ENCODE data around the gene CHMP4B.

The CHMP4B gene

DNA sequence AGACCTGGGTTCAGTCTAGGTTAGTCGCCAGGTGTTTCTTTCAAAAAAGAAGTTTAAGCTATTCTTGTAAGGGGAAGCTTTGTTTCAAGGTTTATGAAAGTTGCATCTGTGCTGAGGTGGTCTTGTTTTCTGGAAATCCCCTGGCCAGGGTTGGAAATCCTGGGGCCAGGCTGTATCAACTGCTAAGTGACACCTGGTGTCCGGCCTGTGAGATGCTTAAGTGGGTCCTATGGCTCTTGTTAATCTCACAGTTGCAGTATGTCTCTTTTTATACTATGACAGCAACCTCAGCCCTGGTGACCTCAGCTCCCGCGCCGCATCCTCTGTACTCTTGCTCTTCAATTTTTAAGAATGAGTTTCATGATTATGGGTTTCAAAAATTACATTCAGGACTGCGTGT is 72.0 kb downstream of the CHMP4B start:
- no peak overlapping the region for H3K4me3 ChIP-seq (ENCODE audit: low read length)
- peaks cover 10% of the 10 kb centered on the region for H3K9me3 ChIP-seq (ENCODE audit: insufficient read depth, low read depth, low read length)
- H3K36me3 ChIP-seq (ENCODE audit: insufficient read depth, low read length) = no peaks in the 10 kb centered on the region
- no peaks in the 10 kb centered on the region for H3K27me3 ChIP-seq (ENCODE audit: insufficient read depth, low read length)
- no peaks in the 10 kb centered on the region for H3K4me1 ChIP-seq (ENCODE audit: insufficient read depth, low read length)
- no peak overlapping the region for H3K9ac ChIP-seq (ENCODE audit: low read depth, low read length)
- WGBS = 89% methylated on average over 6 of the region's 6 CpGs
- H3K27ac ChIP-seq (ENCODE audit: low read depth, low read length) = no peak overlapping the region

GRCh38 chr20:33884633-33885032 is 73.5 kb downstream of the CHMP4B start:
- Histone ChIP-seq H3K4me3 (ENCODE audit: low read length) (no peak overlapping the region), H3K4me1 (ENCODE audit: insufficient read depth, low read length) (no peaks in the 10 kb centered on the region), H3K36me3 (ENCODE audit: insufficient read depth, low read length) (no peaks in the 10 kb centered on the region), H3K27ac (ENCODE audit: low read depth, low read length) (no peak overlapping the region), H3K27me3 (ENCODE audit: insufficient read depth, low read length) (no peaks in the 10 kb centered on the region), H3K9ac (ENCODE audit: low read depth, low read length) (no peak overlapping the region), H3K9me3 (ENCODE audit: insufficient read depth, low read depth, low read length) (no peaks in the 10 kb centered on the region)
- WGBS = 89% methylated on average over 2 of the region's 2 CpGs

- no peak overlapping the region for H3K27ac ChIP-seq (ENCODE audit: low read depth, low read length)
- H3K9ac ChIP-seq (ENCODE audit: low read depth, low read length) = no peak overlapping the region
- no peaks in the 10 kb centered on the region for H3K36me3 ChIP-seq (ENCODE audit: insufficient read depth, low read length)
- H3K27me3 ChIP-seq (ENCODE audit: insufficient read depth, low read length) = no peaks in the 10 kb centered on the region
- H3K4me3 ChIP-seq (ENCODE audit: low read length) = no peak overlapping the region
- no peaks in the 10 kb centered on the region for H3K4me1 ChIP-seq (ENCODE audit: insufficient read depth, low read length)
- no peaks in the 10 kb centered on the region for H3K9me3 ChIP-seq (ENCODE audit: insufficient read depth, low read depth, low read length)
These were observed 78.2 kb downstream of the CHMP4B start for GRCh38 chr20:33889312-33889711.

- Histone ChIP-seq H3K9ac (ENCODE audit: low read depth, low read length) (no peak overlapping the region), H3K27ac (ENCODE audit: low read depth, low read length) (no peak overlapping the region), H3K9me3 (ENCODE audit: insufficient read depth, low read depth, low read length) (no peaks in the 10 kb centered on the region), H3K4me3 (ENCODE audit: low read length) (no peak overlapping the region), H3K27me3 (ENCODE audit: insufficient read depth, low read length) (no peaks in the 10 kb centered on the region), H3K36me3 (ENCODE audit: insufficient read depth, low read length) (no peaks in the 10 kb centered on the region), H3K4me1 (ENCODE audit: insufficient read depth, low read length) (no peaks in the 10 kb centered on the region)
- WGBS = 100% methylated on average over 1 of the region's 1 CpG
These were observed 79.4 kb downstream of the CHMP4B start for GRCh38 chr20:33890557-33890956.

DNA sequence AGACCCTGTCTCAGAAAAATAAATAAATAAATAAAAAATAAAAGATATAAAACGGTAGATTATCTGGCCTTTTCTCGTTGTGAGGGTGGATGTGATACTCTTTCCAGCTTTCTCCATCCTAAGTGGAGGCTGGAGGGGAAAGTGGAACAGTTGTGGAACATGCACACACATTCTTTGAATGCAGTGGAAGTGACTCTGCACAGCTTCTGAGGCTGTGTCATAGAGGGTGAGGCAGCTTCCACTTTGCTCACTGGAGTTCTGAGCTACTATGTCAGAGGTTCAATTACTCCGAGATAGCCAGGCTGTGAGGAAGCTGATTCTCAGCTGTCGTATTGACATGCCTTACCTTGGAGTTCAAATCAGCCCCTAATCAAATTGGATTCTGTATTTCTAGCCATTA is 82.2 kb downstream of the CHMP4B start:
- no peaks in the 10 kb centered on the region for H3K4me1 ChIP-seq (ENCODE audit: insufficient read depth, low read length)
- no peak overlapping the region for H3K4me3 ChIP-seq (ENCODE audit: low read length)
- no peak overlapping the region for H3K27ac ChIP-seq (ENCODE audit: low read depth, low read length)
- H3K36me3 ChIP-seq (ENCODE audit: insufficient read depth, low read length) = no peaks in the 10 kb centered on the region
- WGBS = 87% methylated on average over 4 of the region's 4 CpGs
- H3K9ac ChIP-seq (ENCODE audit: low read depth, low read length) = no peak overlapping the region
- H3K27me3 ChIP-seq (ENCODE audit: insufficient read depth, low read length) = no peaks in the 10 kb centered on the region
- H3K9me3 ChIP-seq (ENCODE audit: insufficient read depth, low read depth, low read length) = no peaks in the 10 kb centered on the region

DNA sequence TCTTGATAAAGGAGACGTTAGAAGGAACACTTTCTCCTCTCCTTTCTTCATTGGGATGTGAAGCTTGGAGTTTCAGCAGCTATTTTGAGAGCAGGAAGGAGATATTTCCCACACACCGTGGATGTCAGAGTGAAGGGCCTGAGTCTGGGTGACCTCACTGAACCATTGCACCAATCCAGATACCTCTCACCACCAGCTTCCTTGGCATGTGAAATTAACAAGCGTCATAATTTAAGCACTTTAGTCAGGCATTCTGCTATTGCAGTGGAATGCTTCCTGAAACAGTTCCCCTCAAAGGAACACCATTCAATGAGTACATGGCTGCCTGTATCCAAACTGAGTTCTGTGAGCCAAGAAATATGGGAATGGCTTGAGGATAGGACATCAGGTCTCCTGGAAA is 83.7 kb downstream of the CHMP4B start:
- Histone ChIP-seq H3K4me1 (ENCODE audit: insufficient read depth, low read length) (no peaks in the 10 kb centered on the region), H3K9ac (ENCODE audit: low read depth, low read length) (no peak overlapping the region), H3K27me3 (ENCODE audit: insufficient read depth, low read length) (no peaks in the 10 kb centered on the region), H3K9me3 (ENCODE audit: insufficient read depth, low read depth, low read length) (no peaks in the 10 kb centered on the region), H3K4me3 (ENCODE audit: low read length) (no peak overlapping the region), H3K36me3 (ENCODE audit: insufficient read depth, low read length) (no peaks in the 10 kb centered on the region), H3K27ac (ENCODE audit: low read depth, low read length) (no peak overlapping the region)
- WGBS = 97% methylated on average over 3 of the region's 3 CpGs

- no peaks in the 10 kb centered on the region for H3K36me3 ChIP-seq (ENCODE audit: insufficient read depth, low read length)
- H3K27ac ChIP-seq (ENCODE audit: low read depth, low read length) = no peak overlapping the region
- no peaks in the 10 kb centered on the region for H3K27me3 ChIP-seq (ENCODE audit: insufficient read depth, low read length)
- no peaks in the 10 kb centered on the region for H3K4me1 ChIP-seq (ENCODE audit: insufficient read depth, low read length)
- H3K9me3 ChIP-seq (ENCODE audit: insufficient read depth, low read depth, low read length) = no peaks in the 10 kb centered on the region
- H3K9ac ChIP-seq (ENCODE audit: low read depth, low read length) = no peak overlapping the region
- 93% methylated on average over 4 of the region's 4 CpGs for WGBS
- H3K4me3 ChIP-seq (ENCODE audit: low read length) = no peak overlapping the region
These were observed 85.4 kb downstream of the CHMP4B start for GRCh38 chr20:33896509-33896908.

DNA sequence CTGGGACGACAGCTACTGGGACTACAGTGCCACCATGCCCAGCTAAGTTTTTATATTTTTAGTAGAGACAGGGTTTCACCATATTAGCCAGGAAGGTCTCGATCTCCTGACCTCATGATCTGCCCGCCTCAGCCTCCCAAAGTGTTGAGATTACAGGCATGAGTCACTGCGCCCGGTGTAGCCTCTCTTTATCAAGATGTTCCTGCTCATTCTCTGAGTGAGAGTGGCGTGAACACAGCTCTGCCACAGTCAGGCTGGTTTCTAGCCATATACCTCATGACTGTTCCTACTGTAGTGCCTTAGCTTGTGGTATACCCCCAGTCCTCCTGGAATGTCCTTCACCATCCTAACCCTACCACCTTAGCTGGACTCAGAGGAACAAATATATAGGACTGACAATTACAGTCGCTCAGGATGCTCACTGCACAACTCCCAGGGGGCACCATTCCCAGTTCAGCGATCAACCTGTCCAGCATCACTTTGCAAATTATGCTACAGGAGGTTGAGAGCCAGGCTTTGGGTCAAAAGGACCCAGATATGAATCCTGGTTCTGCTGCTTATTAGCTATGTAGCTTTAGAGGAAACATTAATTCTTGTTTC is 86.3 kb downstream of the CHMP4B start:
- 82% methylated on average over 8 of the region's 8 CpGs for WGBS
- no peaks in the 10 kb centered on the region for H3K36me3 ChIP-seq (ENCODE audit: insufficient read depth, low read length)
- no peak overlapping the region for H3K4me3 ChIP-seq (ENCODE audit: low read length)
- no peak overlapping the region for H3K9ac ChIP-seq (ENCODE audit: low read depth, low read length)
- no peaks in the 10 kb centered on the region for H3K4me1 ChIP-seq (ENCODE audit: insufficient read depth, low read length)
- H3K27ac ChIP-seq (ENCODE audit: low read depth, low read length) = no peak overlapping the region
- H3K27me3 ChIP-seq (ENCODE audit: insufficient read depth, low read length) = no peaks in the 10 kb centered on the region
- H3K9me3 ChIP-seq (ENCODE audit: insufficient read depth, low read depth, low read length) = no peaks in the 10 kb centered on the region

DNA sequence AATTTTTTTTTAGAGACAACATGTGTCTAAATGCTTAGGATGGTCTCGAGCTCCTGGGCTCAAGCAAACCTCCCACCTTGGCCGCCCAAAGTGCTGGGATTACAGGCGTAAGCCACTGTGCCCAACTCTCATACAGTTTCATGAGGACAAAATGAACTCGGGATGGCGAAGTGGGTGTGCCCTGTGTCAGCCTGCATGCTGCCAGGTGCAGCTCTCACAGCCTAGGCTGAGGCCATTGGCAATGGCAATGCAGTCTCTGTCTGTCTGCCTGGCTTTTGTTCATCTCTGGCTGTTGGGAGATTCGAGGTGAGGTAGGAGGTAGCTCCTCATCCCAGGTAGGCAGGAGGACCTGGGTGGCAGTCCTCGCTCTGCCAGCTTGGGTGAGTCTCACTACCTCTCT is 88.0 kb downstream of the CHMP4B start:
- no peaks in the 10 kb centered on the region for H3K9me3 ChIP-seq (ENCODE audit: insufficient read depth, low read depth, low read length)
- H3K9ac ChIP-seq (ENCODE audit: low read depth, low read length) = no peak overlapping the region
- H3K4me1 ChIP-seq (ENCODE audit: insufficient read depth, low read length) = no peaks in the 10 kb centered on the region
- no peaks in the 10 kb centered on the region for H3K36me3 ChIP-seq (ENCODE audit: insufficient read depth, low read length)
- H3K4me3 ChIP-seq (ENCODE audit: low read length) = no peak overlapping the region
- H3K27me3 ChIP-seq (ENCODE audit: insufficient read depth, low read length) = no peaks in the 10 kb centered on the region
- WGBS = 92% methylated on average over 7 of the region's 7 CpGs
- H3K27ac ChIP-seq (ENCODE audit: low read depth, low read length) = no peak overlapping the region

GRCh38 chr20:33900521-33901131 is 89.5 kb downstream of the CHMP4B start:
- no peaks in the 10 kb centered on the region for H3K4me1 ChIP-seq (ENCODE audit: insufficient read depth, low read length)

DNA sequence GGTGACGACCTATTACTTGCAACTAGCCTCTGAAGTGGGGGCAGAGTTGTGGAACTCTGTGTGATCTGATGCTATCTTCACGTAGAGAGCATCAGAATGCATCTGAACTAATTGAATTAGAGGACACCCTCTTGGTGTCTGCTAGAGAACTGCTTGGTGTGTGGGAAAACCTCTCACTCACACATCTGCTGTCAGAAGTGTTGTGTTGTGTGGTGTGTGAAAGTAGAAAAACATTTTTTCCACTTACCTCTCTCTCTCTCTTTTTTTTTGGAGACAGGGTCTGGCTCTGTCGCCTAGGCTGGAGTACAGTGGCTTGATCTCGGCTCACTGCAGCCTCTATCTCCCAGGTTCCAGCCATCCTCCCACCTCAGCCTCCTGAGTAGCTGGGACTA is 90.0 kb downstream of the CHMP4B start:
- Histone ChIP-seq H3K4me1 (ENCODE audit: insufficient read depth, low read length) (no peaks in the 10 kb centered on the region), H3K36me3 (ENCODE audit: insufficient read depth, low read length) (no peaks in the 10 kb centered on the region), H3K27ac (ENCODE audit: low read depth, low read length) (no peak overlapping the region), H3K4me3 (ENCODE audit: low read length) (no peak overlapping the region), H3K9ac (ENCODE audit: low read depth, low read length) (no peak overlapping the region), H3K9me3 (ENCODE audit: insufficient read depth, low read depth, low read length) (no peaks in the 10 kb centered on the region), H3K27me3 (ENCODE audit: insufficient read depth, low read length) (no peaks in the 10 kb centered on the region)
- 76% methylated on average over 4 of the region's 4 CpGs for WGBS

More at GRCh38 chr20:33900521-33901131, 89.5 kb downstream of the CHMP4B start:
- Histone ChIP-seq H3K27me3 (ENCODE audit: insufficient read depth, low read length) (no peaks in the 10 kb centered on the region), H3K4me3 (ENCODE audit: low read length) (no peak overlapping the region), H3K36me3 (ENCODE audit: insufficient read depth, low read length) (no peaks in the 10 kb centered on the region), H3K9ac (ENCODE audit: low read depth, low read length) (no peak overlapping the region), H3K27ac (ENCODE audit: low read depth, low read length) (no peak overlapping the region), H3K9me3 (ENCODE audit: insufficient read depth, low read depth, low read length) (no peaks in the 10 kb centered on the region)
- WGBS = 71% methylated on average over 10 of the region's 10 CpGs

GRCh38 chr20:33902011-33902410 is 90.9 kb downstream of the CHMP4B start:
- H3K27ac ChIP-seq (ENCODE audit: low read depth, low read length) = no peak overlapping the region
- WGBS = 94% methylated on average over 3 of the region's 3 CpGs
- H3K36me3 ChIP-seq (ENCODE audit: insufficient read depth, low read length) = no peaks in the 10 kb centered on the region
- no peak overlapping the region for H3K9ac ChIP-seq (ENCODE audit: low read depth, low read length)
- no peaks in the 10 kb centered on the region for H3K27me3 ChIP-seq (ENCODE audit: insufficient read depth, low read length)
- no peaks in the 10 kb centered on the region for H3K9me3 ChIP-seq (ENCODE audit: insufficient read depth, low read depth, low read length)
- no peaks in the 10 kb centered on the region for H3K4me1 ChIP-seq (ENCODE audit: insufficient read depth, low read length)
- no peak overlapping the region for H3K4me3 ChIP-seq (ENCODE audit: low read length)

Data from HUES64 (cell line).